KMS-11 (cell line): ENCODE data around the gene RAB11A.
"Not testable (repeated sequence)": the region's sequence is repeated elsewhere in the genome, so short reads cannot be mapped to it uniquely, and the experiment has no call there.

ENCODE experiments used
- H2AFZ ChIP-seq: fragments of 200-600 bp; sonication (generic); 2 replicates; pipeline ENCODE4 v1.6.1; 2016; ENCODE audit warnings: antibody characterized with exemption, mixed run types, low read depth
- H3K27ac ChIP-seq: fragments of 200-600 bp; sonication (generic); 2 replicates; pipeline ENCODE4 v1.6.1; 2016; ENCODE audit warnings: mild to moderate bottlenecking, mixed run types
- H3K27me3 ChIP-seq: fragments of 200-600 bp; sonication (generic); 2 replicates; pipeline ENCODE4 v1.6.1; 2017; ENCODE audit warnings: mild to moderate bottlenecking, low read depth, mixed run types, moderate library complexity; ENCODE audit not compliant: insufficient read depth
- H3K36me3 ChIP-seq: fragments of 200-600 bp; sonication (generic); 2 replicates; pipeline ENCODE4 v1.6.1; 2017; ENCODE audit warnings: mild to moderate bottlenecking, mixed run types; ENCODE audit not compliant: insufficient read depth
- H3K4me1 ChIP-seq: fragments of 200-600 bp; sonication (generic); 2 replicates; pipeline ENCODE4 v1.6.1; 2016; ENCODE audit warnings: mild to moderate bottlenecking, low read depth, mixed run types; ENCODE audit not compliant: poor library complexity, severe bottlenecking
- H3K4me2 ChIP-seq: fragments of 200-600 bp; sonication (generic); 2 replicates; pipeline ENCODE4 v1.7.0; 2016; ENCODE audit warnings: mild to moderate bottlenecking, mixed run types
- H3K4me3 ChIP-seq: fragments of 200-600 bp; sonication (generic); IDR thresholded peaks from 2 replicates; pipeline ENCODE4 v1.6.1; 2017; ENCODE audit warnings: low read depth, low read length, mixed read lengths; ENCODE audit not compliant: insufficient read depth
- H3K79me2 ChIP-seq: fragments of 200-600 bp; sonication (generic); 2 replicates; pipeline ENCODE4 v1.6.1; 2016; ENCODE audit warnings: low read depth, mixed run types; ENCODE audit not compliant: insufficient read depth
- H3K9ac ChIP-seq: fragments of 200-600 bp; sonication (generic); 2 replicates; pipeline ENCODE4 v1.6.1; 2016; ENCODE audit warnings: mild to moderate bottlenecking, mixed run types
- H4K20me1 ChIP-seq: fragments of 200-600 bp; sonication (generic); 2 replicates; pipeline ENCODE4 v1.6.1; 2016; ENCODE audit warnings: mild to moderate bottlenecking, mixed run types; ENCODE audit not compliant: insufficient read depth
- CTCF ChIP-seq: fragments of 200-600 bp; sonication (generic); conservative IDR thresholded peaks from 2 replicates; pipeline ENCODE4 v1.6.1; 2017; ENCODE audit warnings: low read depth, mild to moderate bottlenecking, antibody characterized with exemption, low read length, moderate library complexity, mixed read lengths

RAB11A gene

GRCh38 chr15:65863106-65863505 lies 6.2 kb upstream of the RAB11A start:
- no peaks in the 10 kb centered on the region for H4K20me1 ChIP-seq
- peak overlapping the region; percentile 27; the same call in 1 of the 2 replicates for H2AFZ ChIP-seq
- H3K4me1 ChIP-seq = no peaks in the 10 kb centered on the region
- H3K4me3 ChIP-seq = no peak overlapping the region
- TF ChIP-seq CTCF = no peak
- H3K4me2 ChIP-seq = peak overlapping the region; percentile 13; the same call in 1 of the 2 replicates
- H3K27me3 ChIP-seq = no peaks in the 10 kb centered on the region
- H3K9ac ChIP-seq = no peak overlapping the region
- H3K79me2 ChIP-seq = no peaks in the 10 kb centered on the region
- no peak overlapping the region for H3K27ac ChIP-seq
- no peaks in the 10 kb centered on the region for H3K36me3 ChIP-seq

- H3K36me3 ChIP-seq = no peaks in the 10 kb centered on the region
- peaks cover 28% of the 10 kb centered on the region for H3K79me2 ChIP-seq
- no peak overlapping the region for H3K27ac ChIP-seq
- H3K9ac ChIP-seq = no peak overlapping the region
- peaks cover 11% of the 10 kb centered on the region for H3K4me1 ChIP-seq
- no peak overlapping the region for H3K4me3 ChIP-seq
- H3K4me2 ChIP-seq = no peak overlapping the region
- H4K20me1 ChIP-seq = no peaks in the 10 kb centered on the region
- no peak overlapping the region for H2AFZ ChIP-seq
- no peaks in the 10 kb centered on the region for H3K27me3 ChIP-seq
- TF ChIP-seq CTCF = no peak
Observed at GRCh38 chr15:65867244-65867643, 2.0 kb upstream of the RAB11A start.

DNA sequence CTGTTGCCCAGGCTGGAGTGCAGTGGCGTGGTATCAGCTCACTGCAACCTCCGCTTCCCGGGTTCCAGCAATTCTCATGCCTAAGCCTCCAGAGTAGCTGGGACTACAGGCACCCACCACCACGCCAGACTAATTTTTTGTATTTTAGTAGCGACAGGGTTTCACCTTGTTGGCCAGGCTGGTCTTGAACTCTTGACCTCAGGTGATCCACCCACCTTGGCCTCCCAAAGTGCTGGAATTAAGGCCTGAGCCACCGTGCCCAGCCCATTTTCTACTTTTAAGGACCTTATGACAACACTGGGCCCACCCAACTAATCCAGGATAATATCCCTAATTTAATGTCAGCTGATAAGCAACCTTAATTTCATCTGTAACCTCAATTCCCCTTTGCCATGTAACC lies 1.4 kb upstream of the RAB11A start:
- H4K20me1 ChIP-seq, H3K27me3 ChIP-seq, H2AFZ ChIP-seq, H3K9ac ChIP-seq, H3K27ac ChIP-seq, H3K4me2 ChIP-seq, H3K4me3 ChIP-seq, H3K36me3 ChIP-seq: not testable (repeated sequence)
- peaks cover 11% of the 10 kb centered on the region for H3K4me1 ChIP-seq
- H3K79me2 ChIP-seq = peaks cover 35% of the 10 kb centered on the region

DNA sequence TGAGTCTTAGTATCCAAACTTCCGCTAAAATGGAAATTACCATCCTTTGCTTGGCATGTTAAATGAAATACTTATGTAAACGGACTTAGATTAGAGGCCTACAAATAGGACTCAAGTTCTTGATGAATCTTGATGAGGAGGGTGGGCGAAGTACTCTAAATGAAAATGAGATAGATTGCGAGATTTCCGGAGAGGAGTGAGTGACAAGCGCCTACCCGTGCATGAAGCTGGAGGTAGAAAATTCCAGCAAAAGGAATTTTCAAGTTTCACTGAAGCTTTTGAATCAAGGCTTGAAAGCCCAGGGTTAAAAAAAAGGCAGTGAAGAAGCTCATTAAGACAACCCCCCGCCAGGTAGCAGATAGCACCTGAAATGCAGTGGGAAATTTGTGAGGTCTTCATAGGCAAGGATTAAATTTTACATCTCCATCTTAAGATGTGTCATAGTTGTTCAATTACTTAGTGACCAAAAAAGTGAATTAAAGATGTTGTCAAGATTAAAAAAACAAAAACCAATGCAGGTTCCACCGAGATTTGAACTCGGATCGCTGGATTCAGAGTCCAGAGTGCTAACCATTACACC lies 655 bp upstream of the RAB11A start:
- H4K20me1 ChIP-seq = no peaks in the 10 kb centered on the region
- H3K4me2 ChIP-seq = peak overlapping the region; percentile 46; the same call in 1 of the 2 replicates
- H3K4me1 ChIP-seq = peaks cover 11% of the 10 kb centered on the region
- peak overlapping the region; percentile 93 for H2AFZ ChIP-seq
- TF ChIP-seq CTCF = no peak
- H3K27me3 ChIP-seq = no peaks in the 10 kb centered on the region
- H3K4me3 ChIP-seq = no peak overlapping the region
- H3K36me3 ChIP-seq = no peaks in the 10 kb centered on the region
- H3K9ac ChIP-seq = peak overlapping the region; percentile 72
- H3K27ac ChIP-seq = peak overlapping the region; percentile 60; the same call in 1 of the 2 replicates
- H3K79me2 ChIP-seq = peaks cover 42% of the 10 kb centered on the region
